Liver (tissue), 9 donors: ENCODE results near the gene ENDOG. TPM values are rescaled to one million over a fixed set of nuclear protein-coding genes. Genes with fewer than 3 reads are reported as not detected.

Experiments used
- DNase-seq: peaks from one replicate; pipeline ENCODE4 v3.0.0-alpha.2; 2017; ENCODE audit warnings: low spot score
- H3K27ac ChIP-seq, 2 donors: one replicate each; pipeline ENCODE4 v1.7.0; 2013; ENCODE audit warnings: inconsistent platforms in 2 of 2, low read length in 2 of 2, control low read depth in 1 of 2, low read depth in 1 of 2, mild to moderate bottlenecking in 1 of 2
- H3K27me3 ChIP-seq, 4 donors: one replicate each; pipeline versions ENCODE4 v1.6.1 to v1.7.0; 2013; ENCODE audit warnings: low read length in 3 of 4, inconsistent platforms in 1 of 4, mild to moderate bottlenecking in 1 of 4, moderate library complexity in 1 of 4; ENCODE audit not compliant: control insufficient read depth in 4 of 4, insufficient read depth in 4 of 4
- H3K36me3 ChIP-seq, 4 donors: one replicate each; pipeline versions ENCODE4 v1.6.1 to v1.7.0; 2013; ENCODE audit warnings: low read length in 3 of 4, mild to moderate bottlenecking in 3 of 4, low read depth in 1 of 4, moderate library complexity in 1 of 4; ENCODE audit not compliant: control insufficient read depth in 4 of 4, insufficient read depth in 3 of 4
- H3K4me1 ChIP-seq, 4 donors: one replicate each; pipeline versions ENCODE4 v1.6.1 to v1.7.0; 2013; ENCODE audit warnings: low read length in 3 of 4, mild to moderate bottlenecking in 3 of 4, moderate library complexity in 1 of 4; ENCODE audit not compliant: control insufficient read depth in 4 of 4, insufficient read depth in 4 of 4
- H3K4me3 ChIP-seq, 3 donors: one replicate each; pipeline versions ENCODE4 v1.6.1 to v1.7.0; 2013; ENCODE audit warnings: low read length in 3 of 3, control low read depth in 1 of 3, low read depth in 1 of 3, mild to moderate bottlenecking in 1 of 3
- H3K9ac ChIP-seq, 2 donors: one replicate each; pipeline ENCODE4 v1.7.0; 2013; ENCODE audit warnings: low read length in 2 of 2, mild to moderate bottlenecking in 2 of 2, moderate library complexity in 2 of 2, control low read depth in 1 of 2, low read depth in 1 of 2
- H3K9me3 ChIP-seq, 4 donors: one replicate each; pipeline versions ENCODE4 v1.6.1 to v1.7.0; 2013; ENCODE audit warnings: low read length in 3 of 4; ENCODE audit not compliant: control insufficient read depth in 4 of 4
- ATF3 ChIP-seq: IDR thresholded peaks from 2 replicates; pipeline ENCODE4 v1.6.1; 2016; ENCODE audit warnings: antibody characterized with exemption
- CTCF ChIP-seq: fragments of 150-350 bp; IDR thresholded peaks from 2 replicates; pipeline ENCODE4 v1.5.1; 2017; ENCODE audit warnings: improper control_type of control experiment, low read depth, low read length; ENCODE audit not compliant: missing input control
- EGR1 ChIP-seq, 2 donors: IDR thresholded peaks; 2 replicates each; pipeline ENCODE4 v1.6.1; 2016 to 2018; ENCODE audit warnings: antibody characterized with exemption in 2 of 2, low read depth in 2 of 2
- FOXA1 ChIP-seq: IDR thresholded peaks from 2 replicates; pipeline ENCODE4 v1.6.1; 2016; ENCODE audit warnings: antibody characterized with exemption
- FOXA2 ChIP-seq: IDR thresholded peaks from 2 replicates; pipeline ENCODE4 v1.6.1; 2016; ENCODE audit warnings: antibody characterized with exemption
- GABPA ChIP-seq, 2 donors: IDR thresholded peaks in 1 of 2; conservative IDR thresholded peaks in 1 of 2; 2 replicates each; pipeline ENCODE4 v1.6.1; 2016; ENCODE audit warnings: antibody characterized with exemption in 2 of 2, mild to moderate bottlenecking in 1 of 2, moderate library complexity in 1 of 2
- HNF4A ChIP-seq, 2 donors: conservative IDR thresholded peaks; 2 replicates each; pipeline ENCODE4 v1.6.1; 2016; ENCODE audit warnings: antibody characterized with exemption in 2 of 2, mild to moderate bottlenecking in 2 of 2
- HNF4G ChIP-seq: IDR thresholded peaks from 2 replicates; pipeline ENCODE4 v1.6.1; 2016; ENCODE audit warnings: antibody characterized with exemption
- JUND ChIP-seq, 2 donors: IDR thresholded peaks; 2 replicates each; pipeline ENCODE4 v1.6.1; 2016; ENCODE audit warnings: antibody characterized with exemption in 2 of 2
- MAX ChIP-seq: IDR thresholded peaks from 2 replicates; pipeline ENCODE4 v1.6.1; 2016; ENCODE audit warnings: antibody characterized with exemption
- NR2F2 ChIP-seq: IDR thresholded peaks from 2 replicates; pipeline ENCODE4 v1.6.1; 2016; ENCODE audit warnings: antibody characterized with exemption
- RAD21 ChIP-seq, 2 donors: IDR thresholded peaks; 2 replicates each; pipeline ENCODE4 v1.6.1; 2016; ENCODE audit warnings: antibody characterized with exemption in 2 of 2, mild to moderate bottlenecking in 2 of 2
- REST ChIP-seq: IDR thresholded peaks from 2 replicates; pipeline ENCODE4 v1.6.1; 2016; ENCODE audit warnings: antibody characterized with exemption, mild to moderate bottlenecking
- RXRA ChIP-seq, 2 donors: IDR thresholded peaks; 2 replicates each; pipeline ENCODE4 v1.6.1; 2017 to 2018; ENCODE audit warnings: antibody characterized with exemption in 2 of 2, mild to moderate bottlenecking in 1 of 2
- SP1 ChIP-seq: IDR thresholded peaks from 2 replicates; pipeline ENCODE4 v1.6.1; 2018; ENCODE audit warnings: antibody characterized with exemption, mild to moderate bottlenecking
- TAF1 ChIP-seq: conservative IDR thresholded peaks from 2 replicates; pipeline ENCODE4 v1.6.1; 2016; ENCODE audit warnings: antibody characterized with exemption, mild to moderate bottlenecking
- YY1 ChIP-seq: IDR thresholded peaks from 2 replicates; pipeline ENCODE4 v1.6.1; 2016; ENCODE audit warnings: antibody characterized with exemption, mild to moderate bottlenecking
- ZBTB33 ChIP-seq: IDR thresholded peaks from 2 replicates; pipeline ENCODE4 v1.6.1; 2016; ENCODE audit warnings: antibody characterized with exemption
- WGBS: extraction: QIAGEN DNeasy Blood & Tissue Kit; methylation state at CpG from one replicate; pipeline ENCODE4 v1.1.7; 2013; 5-methylcytosine and 5-hydroxymethylcytosine counted together
- polyA plus RNA-seq, 2 donors: library from polyadenylated mRNA; stranded (reverse) in 1 of 2; unstranded in 1 of 2; fragments of 200-250 nt in 1 of 2; fragments of >200 nt in 1 of 2; fragmentation: Nextera tagmentation in 1 of 2; extraction: Ambion mirVana in 1 of 2; gene quantifications; one replicate each; pipeline versions ENCODE4 v1.2.1 to v1.2.3, GENCODE V29; 2013 to 2015
- total RNA-seq, 2 donors: library from RNA; depleted of rRNA; stranded (reverse); fragments of >200 nt; gene quantifications; one replicate each; pipeline ENCODE4 v1.2.3, GENCODE V29; 2014
- donor health status: healthy.
- donor health status: healthy.
- donor health status: healthy.
- donor health status: healthy.
- donor health status: healthy.

The ENDOG gene
- total and polyA plus RNA-seq, 4 donors, result 11.3 to 25.0 (median 15.0) TPM

- TF ChIP-seq ATF3 (no peak), MAX (no peak), RAD21 (IDR thresholded peaks at IDR 0.05) (no peak), SP1 (no peak), EGR1 (IDR thresholded peaks at IDR 0.05; ENCODE audit: low read depth in 2 of 2) (no peak), FOXA1 (no peak), RXRA (IDR thresholded peaks at IDR 0.05) (no peak)
Measured at GRCh38 chr9:128807827-128808226, 10.5 kb upstream of the ENDOG start (continued).

GRCh38 chr9:128808543-128808942 is 9.8 kb upstream of the ENDOG start:
- Histone ChIP-seq H3K36me3 (peaks cover 23 to 43% (median 26%) of the 10 kb centered on the region in 4 donors), H3K4me1 (no peaks in the 10 kb centered on the region), H3K4me3 (no peak overlapping the region), H3K27ac (no peak overlapping the region), H3K27me3 (no peaks in the 10 kb centered on the region), H3K9ac (no peak overlapping the region), H3K9me3 (no peaks in the 10 kb centered on the region)
- WGBS, result 95% methylated on average over 3 of the region's 3 CpGs
- DNase-seq, result no peak
- no peak for TF ChIP-seq CTCF
- no peak for TF ChIP-seq YY1
- no peak for TF ChIP-seq ATF3
- TF ChIP-seq RAD21 (IDR thresholded peaks at IDR 0.05), result no peak
- TF ChIP-seq HNF4G, result no peak
- TF ChIP-seq GABPA (IDR thresholded peaks at IDR 0.05 in 1 of 2, conservative IDR thresholded peaks at IDR 0.05 in 1 of 2), result no peak
- no peak for TF ChIP-seq FOXA2
- TF ChIP-seq SP1, result no peak
- TF ChIP-seq FOXA1, result no peak
- no peak for TF ChIP-seq NR2F2
- TF ChIP-seq MAX, result no peak
- TF ChIP-seq EGR1 (IDR thresholded peaks at IDR 0.05; ENCODE audit: low read depth in 2 of 2), result no peak
- no peak for TF ChIP-seq HNF4A (conservative IDR thresholded peaks at IDR 0.05)
- TF ChIP-seq JUND (IDR thresholded peaks at IDR 0.05), result no peak
- TF ChIP-seq ZBTB33, result no peak
- no peak for TF ChIP-seq RXRA (IDR thresholded peaks at IDR 0.05)
- no peak for TF ChIP-seq REST
- TF ChIP-seq TAF1, result no peak
